HEK293T (cell line): ENCODE results near the gene CLEC17A.
A peak's percentile ranks its signal among the peaks of the same experiment; 100 is the strongest.

Experiments used
- ELF4 ChIP-seq: fragments of 450-650 bp; IDR thresholded peaks from 2 replicates; pipeline ENCODE4 v1.6.1; 2017; ENCODE audit warnings: antibody characterized with exemption
- FOXM1 ChIP-seq: fragments of 450-650 bp; IDR thresholded peaks from 2 replicates; pipeline ENCODE4 v1.6.1; 2017; ENCODE audit warnings: mild to moderate bottlenecking, borderline replicate concordance
- LEF1 ChIP-seq: fragments of 450-650 bp; IDR thresholded peaks from 2 replicates; pipeline ENCODE4 v1.6.1; 2017; ENCODE audit warnings: mild to moderate bottlenecking, borderline replicate concordance
- NFRKB ChIP-seq: fragments of 450-650 bp; IDR thresholded peaks from 2 replicates; pipeline ENCODE4 v1.6.1; 2016; ENCODE audit warnings: mild to moderate bottlenecking, moderate library complexity
- PKNOX1 ChIP-seq: fragments of 450-650 bp; IDR thresholded peaks from 2 replicates; pipeline ENCODE4 v1.6.1; 2016

- TF ChIP-seq PKNOX1 (peak; percentile 40; the same call in 1 of the 2 replicates), LEF1 (no peak), NFRKB (no peak), ELF4 (peak; percentile 72), FOXM1 (no peak)
These were observed 11.0 kb upstream of the CLEC17A start, which contains the start of gene NDUFB7 for GRCh38 chr19:14571695-14572490.
